CD4-positive, alpha-beta T cell treated with Interleukin-6 at 100 ng/mL for 8 hours (primary cell): Measurements from ENCODE around the gene CAMK1.
A peak's percentile ranks its signal among the peaks of the same experiment; 100 is the strongest.

Experiments used
- DNase-seq: peaks from one replicate; pipeline ENCODE4 v3.0.0-alpha.2; 2020; ENCODE audit warnings: mixed read lengths, low spot score

The CAMK1 gene

GRCh38 chr3:9793161-9793781 lies 23.5 kb upstream of the CAMK1 start:
- no peak for DNase-seq

GRCh38 chr3:9792405-9793160 lies 22.8 kb upstream of the CAMK1 start, which contains the start of the genes ARPC4 and TADA3:
Gene ARPC4 (plus strand): TSS chr3:9793082. CDS start chr3:9793122, 40 bp downstream.
Gene TADA3 (minus strand): TSS chr3:9792473. CDS start chr3:9791466, 1,007 bp downstream.
- peak; percentile 88 for DNase-seq

DNA sequence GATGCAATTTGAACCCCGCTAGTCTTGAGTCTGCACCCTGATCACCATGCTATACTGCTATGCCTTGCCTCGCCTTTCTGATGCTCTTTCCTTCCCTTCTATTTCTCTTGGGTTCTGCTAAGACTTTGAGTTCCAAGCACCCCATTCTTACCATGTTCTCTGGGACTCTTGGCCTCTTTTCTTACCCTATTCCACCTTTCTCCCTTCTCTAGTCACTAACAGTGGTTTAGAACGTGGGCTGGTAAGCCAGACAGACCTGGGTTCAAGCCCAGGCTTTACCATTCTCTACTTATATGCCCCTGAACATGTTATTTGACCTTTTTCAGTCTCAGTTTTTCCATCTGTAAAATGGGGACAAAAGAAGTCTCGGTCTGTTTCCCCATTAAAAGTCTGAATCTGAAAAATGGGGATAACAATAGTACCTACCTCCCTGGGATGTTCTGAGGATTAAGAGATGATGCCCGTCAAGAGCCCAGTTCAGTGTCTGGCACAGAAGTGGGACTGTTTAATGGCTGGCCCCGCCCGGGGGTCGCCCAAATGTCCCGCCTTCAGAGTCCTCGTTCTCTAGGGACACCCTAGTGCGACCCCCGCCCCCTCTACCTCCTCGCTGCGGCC lies 22.1 kb upstream of the CAMK1 start:
- no peak for DNase-seq

DNA sequence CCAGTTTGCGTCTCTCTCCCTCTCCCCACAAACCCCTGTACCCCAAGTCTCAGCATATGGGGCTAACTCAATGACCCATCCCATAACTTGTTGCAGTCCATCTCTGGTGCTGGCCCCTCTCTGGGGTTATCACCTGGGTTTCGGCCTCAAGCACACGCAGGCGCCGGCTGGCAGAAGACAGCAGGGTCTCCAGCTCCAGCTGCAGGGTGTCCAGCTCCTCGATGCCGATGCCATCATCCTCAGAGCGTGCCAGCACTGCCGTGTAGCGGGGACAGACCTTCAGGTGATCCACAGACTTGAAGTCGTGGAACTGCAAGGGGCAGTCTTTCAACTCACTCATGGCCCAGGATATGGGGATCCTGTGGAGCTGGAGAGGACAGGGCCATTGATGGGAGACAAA lies 21.4 kb upstream of the CAMK1 start:
- DNase-seq = no peak

- no peak for DNase-seq
Observed at GRCh38 chr3:9787714-9788113, 18.0 kb upstream of the CAMK1 start.

DNA sequence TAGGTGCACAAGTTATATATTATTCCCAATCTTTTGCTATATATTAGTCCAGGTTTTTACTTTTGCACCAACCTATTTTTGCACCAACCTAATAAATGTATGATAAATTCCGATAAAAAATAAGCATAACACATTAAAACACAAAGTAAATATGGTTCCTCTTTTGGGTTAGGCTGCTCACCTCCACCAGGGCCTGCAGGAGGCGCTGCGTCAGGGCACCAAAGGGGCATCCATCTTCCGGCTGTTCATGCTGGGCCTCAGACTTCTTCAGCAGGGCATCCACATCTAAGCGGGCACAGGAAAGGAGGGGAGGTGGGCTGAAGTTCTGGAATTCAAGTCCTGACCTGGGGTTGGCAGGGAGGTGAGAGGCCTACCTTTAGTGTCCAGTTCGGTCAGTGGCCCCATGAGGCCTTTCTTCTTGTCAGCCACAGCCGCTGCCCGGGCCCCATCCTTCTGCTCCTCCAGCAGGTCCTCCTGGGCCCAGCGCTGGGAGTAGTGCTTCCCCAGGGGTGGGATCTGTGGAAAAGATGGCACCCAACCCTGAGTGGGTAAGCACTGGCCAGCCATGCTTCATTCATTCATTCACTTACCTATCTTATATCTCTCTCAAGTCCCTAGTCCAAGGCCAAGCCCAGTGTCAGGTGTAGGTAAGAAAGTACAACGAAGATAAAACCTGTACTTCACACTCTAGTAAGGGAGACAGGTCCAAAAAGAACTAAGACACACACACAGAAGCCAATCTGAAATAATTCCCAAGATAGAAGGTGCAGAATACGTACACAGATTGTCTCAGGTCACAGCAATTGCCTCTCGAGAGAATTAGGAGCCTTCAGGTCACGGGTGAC lies 17.3 kb upstream of the CAMK1 start:
- DNase-seq = no peak

GRCh38 chr3:9786209-9786739 lies 16.5 kb upstream of the CAMK1 start:
- no peak for DNase-seq

- DNase-seq = no peak
Observed at GRCh38 chr3:9785602-9786001, 15.9 kb upstream of the CAMK1 start.

GRCh38 chr3:9784965-9785364 lies 15.2 kb upstream of the CAMK1 start:
- DNase-seq = no peak

GRCh38 chr3:9783954-9784353 lies 14.2 kb upstream of the CAMK1 start:
- no peak for DNase-seq

DNA sequence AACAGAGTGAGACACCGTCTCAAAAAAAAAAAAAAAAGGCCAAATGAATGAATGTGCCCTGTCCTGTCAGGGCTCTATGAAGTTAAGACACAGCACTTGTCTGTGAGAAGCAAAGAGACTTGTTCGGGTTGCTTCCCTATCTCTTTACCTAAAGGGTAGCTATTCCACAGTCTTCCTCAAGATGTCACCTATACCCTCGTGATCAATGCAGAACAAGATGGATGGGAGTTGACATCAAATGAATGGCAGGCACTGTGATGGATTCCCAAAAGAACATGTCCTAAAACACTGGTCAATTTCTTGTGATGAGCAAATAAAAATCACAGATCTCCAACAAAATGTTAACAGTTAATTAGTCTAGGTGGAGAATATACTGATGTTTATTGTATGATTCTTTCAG lies 13.0 kb upstream of the CAMK1 start:
- DNase-seq = no peak

DNA sequence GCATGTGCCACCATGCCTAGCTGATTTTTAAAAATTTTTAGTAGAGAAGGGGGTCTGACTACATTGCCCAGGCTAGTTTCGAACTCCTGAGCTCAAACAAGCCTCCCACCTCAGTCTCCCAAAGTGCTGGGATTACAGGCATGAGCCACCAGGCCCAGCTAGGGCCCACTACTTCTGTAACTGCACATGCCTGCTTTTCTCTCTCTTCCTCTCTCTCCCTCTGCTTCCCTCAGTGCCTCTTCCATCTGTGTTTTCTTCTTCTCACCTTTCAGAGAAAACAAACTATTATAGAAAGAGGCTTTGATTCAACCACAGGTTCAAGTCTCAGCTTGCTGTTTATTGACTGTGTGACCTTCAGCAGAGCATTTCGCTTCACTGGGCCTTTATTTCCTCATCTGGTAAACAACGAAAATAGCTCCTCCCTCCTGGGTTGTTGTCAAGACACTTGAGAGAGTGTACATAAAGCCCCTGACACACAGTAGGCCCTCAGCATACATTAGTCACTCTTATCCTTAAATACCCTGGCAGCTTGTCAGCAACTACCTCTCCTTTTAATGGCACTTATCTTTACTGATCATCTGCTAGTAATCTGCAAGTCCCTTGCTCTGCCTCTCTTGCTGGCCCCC lies 12.3 kb upstream of the CAMK1 start:
- DNase-seq = no peak

GRCh38 chr3:9781551-9781950 lies 11.8 kb upstream of the CAMK1 start:
- no peak for DNase-seq

- no peak for DNase-seq
Observed at GRCh38 chr3:9780910-9781309, 11.2 kb upstream of the CAMK1 start.

DNA sequence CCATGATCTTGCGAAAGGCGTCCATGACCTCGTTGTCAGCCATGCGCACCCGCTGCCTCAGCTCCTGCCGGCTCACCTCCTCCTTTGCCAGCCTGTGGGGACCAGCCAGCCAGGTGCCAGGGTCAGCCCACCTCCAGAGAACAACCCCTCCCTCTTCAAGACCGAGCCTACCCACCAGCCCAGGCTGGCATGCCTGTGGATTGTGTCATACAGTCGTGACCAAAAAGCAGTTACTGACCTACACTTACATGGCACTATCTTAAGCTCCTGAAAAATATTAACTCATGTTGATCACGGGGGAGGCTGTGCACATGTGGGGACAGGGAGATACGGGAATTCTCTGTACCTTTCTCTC lies 10.7 kb upstream of the CAMK1 start:
- DNase-seq = no peak

- DNase-seq = peak; percentile 34
Observed at GRCh38 chr3:9779721-9780457, 10.1 kb upstream of the CAMK1 start.

DNA sequence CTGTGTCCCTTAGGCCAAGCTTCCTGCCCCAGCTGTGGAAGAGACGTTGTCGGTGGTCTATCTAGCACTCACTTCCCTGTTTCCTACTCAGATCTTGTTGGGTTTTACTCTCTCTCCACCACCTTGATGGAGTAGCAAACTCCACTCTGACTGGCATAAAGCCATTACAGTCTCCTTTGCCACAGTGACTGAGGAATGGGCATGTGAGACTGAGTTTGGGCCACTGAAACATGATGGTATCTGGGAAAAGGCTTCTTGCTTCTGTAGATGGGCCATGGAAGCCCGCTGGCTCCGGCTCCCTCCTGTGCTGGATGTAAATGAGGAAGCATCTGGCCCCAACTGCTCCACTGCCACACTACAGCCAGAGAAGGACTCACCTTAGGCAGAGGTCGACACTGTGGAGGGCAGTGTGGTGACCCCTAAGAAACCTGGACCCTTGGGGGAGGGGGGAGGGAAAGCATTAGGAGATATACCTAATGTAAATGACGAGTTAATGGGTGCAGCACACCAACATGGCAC lies 9.4 kb upstream of the CAMK1 start:
- no peak for DNase-seq

DNA sequence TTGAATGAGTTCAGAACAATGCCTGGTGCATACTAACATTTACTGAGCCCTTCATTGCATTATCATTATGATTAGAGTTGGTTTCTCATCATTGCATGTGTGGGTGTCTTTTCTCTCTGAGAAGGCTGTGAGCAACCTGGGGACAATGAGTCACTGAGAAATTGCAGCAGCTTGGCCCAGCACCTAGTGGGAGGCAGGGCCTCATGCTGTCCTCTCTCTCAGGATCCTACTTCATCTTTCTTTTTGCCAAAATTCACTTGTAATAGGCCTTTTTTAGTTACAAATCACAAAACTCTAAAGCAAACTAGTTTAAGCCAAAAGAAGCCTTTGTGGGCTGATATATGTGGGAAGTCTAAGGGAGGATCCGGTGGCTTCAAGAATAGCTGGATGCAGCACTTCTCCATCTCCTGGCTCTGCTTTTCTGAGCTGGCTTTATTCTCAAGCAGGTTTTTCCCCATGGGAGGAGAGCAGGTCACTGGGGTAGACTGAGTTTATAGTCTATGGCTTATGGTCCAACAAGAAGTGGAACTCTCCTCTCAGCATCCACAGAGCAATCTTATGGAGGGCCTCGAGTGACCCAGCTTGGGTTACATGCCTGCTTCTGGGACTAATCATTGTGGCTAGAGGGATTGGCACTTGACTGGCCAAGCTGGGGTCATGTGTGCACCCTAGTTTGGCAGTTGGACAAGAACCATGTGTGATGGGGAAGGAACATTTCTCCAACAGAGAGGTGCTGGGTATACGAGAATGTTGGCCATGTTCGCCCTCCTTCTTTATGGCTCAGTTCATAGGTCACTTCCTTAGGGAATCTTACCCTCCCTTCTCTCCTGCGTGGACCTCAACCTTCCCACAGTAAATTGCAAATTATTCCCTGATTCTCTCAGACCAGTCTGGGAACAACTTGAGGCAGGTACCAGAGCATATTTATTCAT lies 8.7 kb upstream of the CAMK1 start:
- DNase-seq = no peak

DNA sequence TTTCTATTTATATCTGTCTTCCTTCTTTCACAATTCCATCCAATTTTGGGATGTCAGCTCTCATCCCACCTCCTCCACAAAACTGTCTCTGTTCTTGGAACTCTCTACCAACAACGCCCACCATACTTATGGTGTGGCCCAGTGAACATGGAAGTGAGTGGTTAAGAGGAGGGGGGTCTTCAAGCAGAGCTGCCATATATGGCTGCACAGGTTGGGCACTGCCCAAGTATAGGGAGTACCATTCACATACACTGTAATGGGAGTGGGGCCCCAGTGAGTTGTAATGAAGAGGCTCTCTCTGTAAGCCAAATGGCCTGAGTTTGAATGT lies 7.9 kb upstream of the CAMK1 start:
- no peak for DNase-seq
